GM23248 (cell line): ENCODE measurements around the gene TBL1X. TPM values are rescaled to one million over a fixed set of nuclear protein-coding genes. Genes with fewer than 3 reads are reported as not detected.

Experiments used
- DNase-seq: peaks from one replicate; pipeline ENCODE4 v3.0.0-alpha.2; 2015
- H2AFZ ChIP-seq: fragments of 200-600 bp; sonication (generic); 2 replicates; pipeline ENCODE4 v1.6.1; 2016; ENCODE audit warnings: antibody characterized with exemption
- H3F3A ChIP-seq: fragments of 200-600 bp; sonication (generic); 2 replicates; pipeline ENCODE4 v1.6.1; 2016; ENCODE audit warnings: mild to moderate bottlenecking, antibody characterized with exemption, mixed run types; ENCODE audit not compliant: insufficient read depth
- H3K27ac ChIP-seq: fragments of 200-600 bp; sonication (generic); 2 replicates; pipeline ENCODE4 v1.5.1; 2016; ENCODE audit warnings: mild to moderate bottlenecking
- H3K27me3 ChIP-seq: fragments of 200-600 bp; sonication (generic); replicated peaks from 2 replicates; pipeline ENCODE4 v1.6.1; 2016; ENCODE audit warnings: mild to moderate bottlenecking; ENCODE audit not compliant: insufficient read depth
- H3K36me3 ChIP-seq: fragments of 200-600 bp; sonication (generic); 2 replicates; pipeline ENCODE4 v1.6.1; 2016; ENCODE audit warnings: low read depth, mild to moderate bottlenecking
- H3K4me1 ChIP-seq: fragments of 200-600 bp; sonication (generic); 2 replicates; pipeline ENCODE4 v1.6.1; 2016; ENCODE audit warnings: mild to moderate bottlenecking; ENCODE audit not compliant: insufficient read depth
- H3K4me2 ChIP-seq: fragments of 200-600 bp; sonication (generic); one replicate; pipeline ENCODE4 v1.6.1; 2016; ENCODE audit warnings: mild to moderate bottlenecking; ENCODE audit not compliant: unreplicated experiment
- H3K4me3 ChIP-seq: fragments of 200-600 bp; sonication (generic); 2 replicates; pipeline ENCODE4 v1.5.1; 2016; ENCODE audit warnings: mild to moderate bottlenecking
- H3K79me2 ChIP-seq: fragments of 200-600 bp; sonication (generic); 2 replicates; pipeline ENCODE4 v1.6.1; 2016; ENCODE audit warnings: mild to moderate bottlenecking; ENCODE audit not compliant: insufficient read depth
- H3K9ac ChIP-seq: fragments of 200-600 bp; sonication (generic); 2 replicates; pipeline ENCODE4 v1.6.1; 2016; ENCODE audit warnings: mild to moderate bottlenecking
- H3K9me2 ChIP-seq: fragments of 200-600 bp; sonication (generic); 2 replicates; pipeline ENCODE4 v1.6.1; 2016; ENCODE audit warnings: mixed run types, mild to moderate bottlenecking, moderate library complexity; ENCODE audit not compliant: insufficient read depth
- H3K9me3 ChIP-seq: fragments of 200-600 bp; sonication (generic); one replicate; pipeline ENCODE4 v1.6.1; 2017; ENCODE audit warnings: low read depth
- H4K20me1 ChIP-seq: fragments of 200-600 bp; sonication (generic); 2 replicates; pipeline ENCODE4 v1.6.0; 2016; ENCODE audit not compliant: insufficient read depth
- EZH2 ChIP-seq: fragments of 200-600 bp; sonication (generic); IDR thresholded peaks from 2 replicates; pipeline ENCODE4 v1.6.1; 2018; ENCODE audit warnings: antibody characterized with exemption, mild to moderate bottlenecking; ENCODE audit not compliant: insufficient read depth, poor library complexity, severe bottlenecking
- EZH2phosphoT487 ChIP-seq: fragments of 200-600 bp; sonication (generic); IDR thresholded peaks from 2 replicates; pipeline ENCODE4 v1.6.1; 2018; ENCODE audit warnings: antibody characterized with exemption, moderate library complexity, mild to moderate bottlenecking, low read depth; ENCODE audit not compliant: insufficient read depth
- WGBS, 2 experiments: methylation state at CpG; one replicate each; pipeline ENCODE4 v1.1.6; 2015 to 2017; ENCODE audit warnings: low lambda C conversion rate in 2 of 2, low coverage in 1 of 2; ENCODE audit errors: missing lambda C conversion rate in 2 of 2; 5-methylcytosine and 5-hydroxymethylcytosine counted together
- in situ Hi-C: fragments of 300-500 bp; cut with MboI; formaldehyde crosslinking; loops from 2 replicates; pipeline ENCODE4 v1.15.0; 2020
- polyA plus RNA-seq: library from polyadenylated mRNA; unstranded; fragments of >200 nt; fragmentation: Nextera tagmentation; extraction: Ambion mirVana; gene quantifications from 2 replicates; pipeline ENCODE4 v1.2.1, GENCODE V29; 2016
- total RNA-seq: library from RNA; depleted of rRNA; stranded (reverse); fragments of >200 nt; shearing (Covaris generic); gene quantifications from 2 replicates; pipeline ENCODE4 v1.2.3, GENCODE V29; 2014

The TBL1X gene
- total and polyA plus RNA-seq, 2 experiments from 2014 or later = 8.2 to 26.8 TPM

GRCh38 chrX:9614016-9614415 is 149.2 kb downstream of the TBL1X start:
- H2AFZ ChIP-seq = no peak overlapping the region
- no peak overlapping the region for H3K9ac ChIP-seq
- no peak overlapping the region for H3K27ac ChIP-seq
- DNase-seq = peak; percentile 68
- no peaks in the 10 kb centered on the region for H3K36me3 ChIP-seq
- H3K4me1 ChIP-seq = peaks cover 13% of the 10 kb centered on the region
- WGBS, 2 experiments = 0% methylated on average over 1 of the region's 1 CpG
- 0 out of 2 replicates have a peak, but pooled peaks cover 3% of the 10 kb centered on the region for H3F3A ChIP-seq
- no peaks in the 10 kb centered on the region for H3K9me2 ChIP-seq
- in situ Hi-C loops = no loop called here
- no peaks in the 10 kb centered on the region for H3K9me3 ChIP-seq
- no peak for TF ChIP-seq EZH2
- TF ChIP-seq EZH2phosphoT487 = no peak
- H3K4me2 ChIP-seq = no peak overlapping the region
- no peaks in the 10 kb centered on the region; the same call in 1 of the 2 replicates for H3K79me2 ChIP-seq
- no peaks in the 10 kb centered on the region for H4K20me1 ChIP-seq
- no peak overlapping the region for H3K4me3 ChIP-seq
- H3K27me3 ChIP-seq = no peaks in the 10 kb centered on the region

GRCh38 chrX:9619133-9619532 is 154.3 kb downstream of the TBL1X start:
- no peaks in the 10 kb centered on the region for H3K27me3 ChIP-seq
- 50 to 64% methylated on average over 4 to 5 of the region's 5 CpGs for WGBS, 2 experiments
- no peaks in the 10 kb centered on the region for H3K4me1 ChIP-seq
- no peak overlapping the region for H3K4me2 ChIP-seq
- DNase-seq = no peak
- no peak overlapping the region for H3K4me3 ChIP-seq
- no peak overlapping the region for H3K27ac ChIP-seq
- TF ChIP-seq EZH2 (no peak), EZH2phosphoT487 (no peak)
- no peak overlapping the region for H3K9ac ChIP-seq
- H3K36me3 ChIP-seq = no peaks in the 10 kb centered on the region
- H4K20me1 ChIP-seq = no peaks in the 10 kb centered on the region
- no peaks in the 10 kb centered on the region for H3K9me2 ChIP-seq
- no peaks in the 10 kb centered on the region for H3F3A ChIP-seq
- no peak overlapping the region for H2AFZ ChIP-seq
- H3K9me3 ChIP-seq = no peaks in the 10 kb centered on the region
- no peaks in the 10 kb centered on the region; the same call in 1 of the 2 replicates for H3K79me2 ChIP-seq
- in situ Hi-C loops = no loop called here

GRCh38 chrX:9619581-9619980 is 154.7 kb downstream of the TBL1X start:
- no peak overlapping the region for H3K9ac ChIP-seq
- no peak overlapping the region for H3K27ac ChIP-seq
- no peak for DNase-seq
- no peak overlapping the region for H3K4me2 ChIP-seq
- H2AFZ ChIP-seq = no peak overlapping the region
- in situ Hi-C loops = no loop called here
- no peaks in the 10 kb centered on the region for H3K9me3 ChIP-seq
- H3F3A ChIP-seq = no peaks in the 10 kb centered on the region
- H4K20me1 ChIP-seq = no peaks in the 10 kb centered on the region
- H3K27me3 ChIP-seq = no peaks in the 10 kb centered on the region
- H3K36me3 ChIP-seq = no peaks in the 10 kb centered on the region
- no peak for TF ChIP-seq EZH2
- no peak for TF ChIP-seq EZH2phosphoT487
- peaks cover under 1% of the 10 kb centered on the region for H3K79me2 ChIP-seq
- no peaks in the 10 kb centered on the region for H3K9me2 ChIP-seq
- no peaks in the 10 kb centered on the region for H3K4me1 ChIP-seq
- 97 to 98% methylated on average over 7 to 12 of the region's 12 CpGs for WGBS, 2 experiments
- H3K4me3 ChIP-seq = no peak overlapping the region

- H4K20me1 ChIP-seq = no peaks in the 10 kb centered on the region
- H3K9ac ChIP-seq = no peak overlapping the region
- no peak overlapping the region for H2AFZ ChIP-seq
- H3K27me3 ChIP-seq = no peaks in the 10 kb centered on the region
- TF ChIP-seq EZH2 (no peak), EZH2phosphoT487 (no peak)
- H3K4me3 ChIP-seq = no peak overlapping the region
- no peaks in the 10 kb centered on the region for H3K36me3 ChIP-seq
- no peaks in the 10 kb centered on the region for H3K9me3 ChIP-seq
- H3K79me2 ChIP-seq = peaks cover 8% of the 10 kb centered on the region
- H3K9me2 ChIP-seq = no peaks in the 10 kb centered on the region
- no peak overlapping the region for H3K27ac ChIP-seq
- in situ Hi-C loops = no loop called here
- WGBS, 2 experiments = 74 to 77% methylated on average over 3 of the region's 3 CpGs
- H3F3A ChIP-seq = no peaks in the 10 kb centered on the region
- no peak overlapping the region for H3K4me2 ChIP-seq
- no peak for DNase-seq
- H3K4me1 ChIP-seq = peaks cover 3% of the 10 kb centered on the region; the same call in 1 of the 2 replicates
These were observed 157.3 kb downstream of the TBL1X start for GRCh38 chrX:9622128-9622527.

- Histone ChIP-seq H2AFZ (no peak overlapping the region), H3K9me3 (no peaks in the 10 kb centered on the region), H3K27ac (no peak overlapping the region), H3K4me3 (no peak overlapping the region), H3K9ac (no peak overlapping the region), H3K4me1 (peaks cover 14% of the 10 kb centered on the region), H3K4me2 (no peak overlapping the region), H3K27me3 (no peaks in the 10 kb centered on the region), H3K36me3 (no peaks in the 10 kb centered on the region), H4K20me1 (no peaks in the 10 kb centered on the region), H3K79me2 (peaks cover 12% of the 10 kb centered on the region; the same call in 1 of the 2 replicates), H3K9me2 (no peaks in the 10 kb centered on the region), H3F3A (no peaks in the 10 kb centered on the region)
- in situ Hi-C loops = no loop called here
- DNase-seq = no peak
- TF ChIP-seq EZH2phosphoT487 = no peak
- no peak for TF ChIP-seq EZH2
- WGBS, 2 experiments = 99% methylated on average over 6 to 7 of the region's 7 CpGs
These were observed 161.5 kb downstream of the TBL1X start for GRCh38 chrX:9626379-9626778.
